Glutamatergic neuron (in vitro differentiated cells): ENCODE results near the gene ABCC5. TPM values are rescaled to one million over a fixed set of nuclear protein-coding genes. Genes with fewer than 3 reads are reported as not detected.

Experiments
- DNase-seq: peaks from one replicate; pipeline ENCODE4 v3.0.0; 2022
- H3K27ac Mint-ChIP-seq: one replicate; pipeline ENCODE4 v1.8.0; 2020; ENCODE audit warnings: mild to moderate bottlenecking, mixed read lengths, inconsistent platforms; ENCODE audit not compliant: unreplicated experiment
- H3K27me3 Mint-ChIP-seq: one replicate; pipeline ENCODE4 v1.8.0; 2020; ENCODE audit warnings: mild to moderate bottlenecking, moderate library complexity, mixed read lengths, inconsistent platforms; ENCODE audit not compliant: unreplicated experiment
- H3K36me3 Mint-ChIP-seq: one replicate; pipeline ENCODE4 v1.8.0; 2020; ENCODE audit warnings: mild to moderate bottlenecking, mixed read lengths, inconsistent platforms; ENCODE audit not compliant: unreplicated experiment
- H3K4me1 Mint-ChIP-seq: one replicate; pipeline ENCODE4 v1.8.0; 2020; ENCODE audit warnings: mild to moderate bottlenecking, low read depth, mixed read lengths, inconsistent platforms; ENCODE audit not compliant: unreplicated experiment
- H3K4me3 Mint-ChIP-seq: one replicate; pipeline ENCODE4 v1.8.0; 2020; ENCODE audit warnings: mild to moderate bottlenecking, mixed read lengths, inconsistent platforms; ENCODE audit not compliant: unreplicated experiment
- H3K9me3 Mint-ChIP-seq: one replicate; pipeline ENCODE4 v1.8.0; 2020; ENCODE audit warnings: mild to moderate bottlenecking, moderate library complexity, mixed read lengths, inconsistent platforms; ENCODE audit not compliant: unreplicated experiment
- total RNA-seq: library from RNA; stranded (reverse); fragmentation: NEBNext Ultra II Directional; extraction: Animal tissue kit (Norgen Biotek cat#: 25700); gene quantifications from one replicate; pipeline ENCODE4 v1.2.1, GENCODE V29; 2021; ENCODE audit not compliant: unreplicated experiment
- TF ChIP-seq, protein P1 (sequence below): fragments of 200-600 bp; sonication (generic); IDR thresholded peaks from one replicate; pipeline ENCODE4 v1.5.0; 2021; ENCODE audit not compliant: partially characterized antibody, unreplicated experiment

Gene ABCC5
- total RNA-seq, 1 donor from 2014 or later = 134 TPM

DNA sequence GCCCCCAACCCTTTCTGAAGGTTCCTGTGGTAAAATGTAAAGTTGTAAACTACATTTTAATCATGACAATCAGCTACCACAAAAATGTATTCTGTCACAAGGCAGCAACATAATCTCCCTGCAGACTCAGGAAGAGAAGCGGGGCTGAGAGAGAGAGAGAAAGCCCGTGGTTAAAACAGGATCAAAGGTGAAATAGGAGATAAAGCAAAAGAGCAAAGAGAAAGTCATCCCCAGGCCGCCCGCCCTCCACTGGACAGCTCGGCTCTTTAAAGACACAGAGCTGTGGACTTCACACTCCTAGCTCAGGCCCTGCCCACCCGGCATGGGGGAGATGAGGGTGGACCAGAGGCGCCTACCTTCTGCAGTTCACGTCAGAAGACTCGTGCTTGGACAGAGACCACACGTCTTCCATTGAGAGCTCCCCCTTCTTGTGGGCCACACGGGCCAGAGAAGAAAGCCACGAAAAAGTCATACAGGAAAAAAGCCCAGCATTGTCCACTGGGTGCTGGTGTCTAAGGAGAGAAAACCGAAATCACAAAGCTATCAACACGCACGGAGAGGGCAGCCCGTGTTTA is 29.4 kb downstream of the ABCC5 start:
- no peaks in the 10 kb centered on the region for H3K27me3 Mint-ChIP-seq
- no peak overlapping the region for H3K4me3 Mint-ChIP-seq
- TF ChIP-seq, protein P1, sequence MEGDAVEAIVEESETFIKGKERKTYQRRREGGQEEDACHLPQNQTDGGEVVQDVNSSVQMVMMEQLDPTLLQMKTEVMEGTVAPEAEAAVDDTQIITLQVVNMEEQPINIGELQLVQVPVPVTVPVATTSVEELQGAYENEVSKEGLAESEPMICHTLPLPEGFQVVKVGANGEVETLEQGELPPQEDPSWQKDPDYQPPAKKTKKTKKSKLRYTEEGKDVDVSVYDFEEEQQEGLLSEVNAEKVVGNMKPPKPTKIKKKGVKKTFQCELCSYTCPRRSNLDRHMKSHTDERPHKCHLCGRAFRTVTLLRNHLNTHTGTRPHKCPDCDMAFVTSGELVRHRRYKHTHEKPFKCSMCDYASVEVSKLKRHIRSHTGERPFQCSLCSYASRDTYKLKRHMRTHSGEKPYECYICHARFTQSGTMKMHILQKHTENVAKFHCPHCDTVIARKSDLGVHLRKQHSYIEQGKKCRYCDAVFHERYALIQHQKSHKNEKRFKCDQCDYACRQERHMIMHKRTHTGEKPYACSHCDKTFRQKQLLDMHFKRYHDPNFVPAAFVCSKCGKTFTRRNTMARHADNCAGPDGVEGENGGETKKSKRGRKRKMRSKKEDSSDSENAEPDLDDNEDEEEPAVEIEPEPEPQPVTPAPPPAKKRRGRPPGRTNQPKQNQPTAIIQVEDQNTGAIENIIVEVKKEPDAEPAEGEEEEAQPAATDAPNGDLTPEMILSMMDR = no peak
- H3K27ac Mint-ChIP-seq = no peak overlapping the region
- no peaks in the 10 kb centered on the region for H3K9me3 Mint-ChIP-seq
- no peak for DNase-seq
- peaks cover 4% of the 10 kb centered on the region for H3K4me1 Mint-ChIP-seq
- no peaks in the 10 kb centered on the region for H3K36me3 Mint-ChIP-seq

DNA sequence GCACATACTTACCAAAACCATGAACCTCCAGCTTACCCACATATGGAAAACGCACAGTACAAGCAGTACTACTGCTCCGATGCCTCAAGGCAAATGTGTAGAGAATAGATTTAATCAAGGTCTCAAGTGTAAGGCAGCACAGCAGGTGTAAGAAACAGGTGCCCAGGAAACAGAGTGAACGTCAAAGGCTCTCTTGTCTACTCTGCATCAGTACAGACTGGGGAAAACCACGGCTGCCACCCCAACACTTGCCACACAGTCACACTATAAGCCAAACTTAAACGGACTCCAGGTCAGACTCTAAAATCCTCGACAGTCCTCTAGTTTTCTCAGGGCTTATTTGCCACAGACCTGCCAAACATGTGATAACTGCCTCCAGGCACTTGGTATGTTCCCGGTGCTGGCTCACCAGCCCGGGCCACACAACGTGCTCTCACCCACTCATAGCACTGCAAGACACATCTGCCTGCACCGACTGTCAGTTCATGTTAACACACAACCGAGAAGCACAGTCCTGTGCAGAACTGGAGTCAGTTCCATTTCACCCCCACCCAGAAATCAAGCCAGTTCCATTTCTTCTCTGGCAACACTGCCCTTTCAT is 30.6 kb downstream of the ABCC5 start:
- Mint-ChIP-seq H3K9me3 (no peaks in the 10 kb centered on the region), H3K27ac (no peak overlapping the region), H3K4me1 (peaks cover 6% of the 10 kb centered on the region), H3K4me3 (no peak overlapping the region), H3K36me3 (no peaks in the 10 kb centered on the region), H3K27me3 (no peaks in the 10 kb centered on the region)
- TF ChIP-seq, protein P1 = no peak
- no peak for DNase-seq

- H3K36me3 Mint-ChIP-seq = no peaks in the 10 kb centered on the region
- H3K27ac Mint-ChIP-seq = no peak overlapping the region
- peaks cover 9% of the 10 kb centered on the region for H3K4me1 Mint-ChIP-seq
- H3K27me3 Mint-ChIP-seq = peaks cover 4% of the 10 kb centered on the region
- DNase-seq = no peak
- H3K4me3 Mint-ChIP-seq = no peak overlapping the region
- H3K9me3 Mint-ChIP-seq = no peaks in the 10 kb centered on the region
- TF ChIP-seq, protein P1 = no peak
Measured at GRCh38 chr3:183984749-183985729, 32.6 kb downstream of the ABCC5 start.

GRCh38 chr3:183984127-183984740 is 33.5 kb downstream of the ABCC5 start:
- H3K9me3 Mint-ChIP-seq = no peaks in the 10 kb centered on the region
- DNase-seq = no peak
- peaks cover 7% of the 10 kb centered on the region for H3K4me1 Mint-ChIP-seq
- no peaks in the 10 kb centered on the region for H3K36me3 Mint-ChIP-seq
- H3K27me3 Mint-ChIP-seq = peaks cover 4% of the 10 kb centered on the region
- no peak overlapping the region for H3K4me3 Mint-ChIP-seq
- no peak overlapping the region for H3K27ac Mint-ChIP-seq
- TF ChIP-seq, protein P1 = no peak
